Neural progenitor cell (in vitro differentiated cells): ENCODE measurements around the gene YEATS2. TPM values are rescaled to one million over a fixed set of nuclear protein-coding genes. Genes with fewer than 3 reads are reported as not detected.

Source experiments
- DNase-seq: peaks from one replicate; pipeline ENCODE4 v3.0.0-alpha.2; 2016; ENCODE audit warnings: low spot score
- H2AFZ ChIP-seq: fragments of 200-600 bp; sonication (generic); replicated peaks from 2 replicates; pipeline ENCODE4 v1.6.1; 2016; ENCODE audit warnings: antibody characterized with exemption
- H3F3A ChIP-seq: fragments of 200-600 bp; sonication (generic); 2 replicates; pipeline ENCODE4 v1.6.1; 2016; ENCODE audit warnings: antibody characterized with exemption, low read depth
- H3K27ac ChIP-seq: fragments of 200-600 bp; sonication (generic); 2 replicates; pipeline ENCODE4 v1.5.1; 2016; ENCODE audit warnings: mild to moderate bottlenecking
- H3K27me3 ChIP-seq: fragments of 200-600 bp; sonication (generic); 2 replicates; pipeline ENCODE4 v1.6.1; 2016; ENCODE audit warnings: mild to moderate bottlenecking, moderate library complexity
- H3K36me3 ChIP-seq: fragments of 200-600 bp; sonication (generic); 2 replicates; pipeline ENCODE4 v1.5.1; 2016
- H3K4me1 ChIP-seq: fragments of 200-600 bp; sonication (generic); 2 replicates; pipeline ENCODE4 v1.6.1; 2016; ENCODE audit warnings: mixed run types
- H3K4me2 ChIP-seq: fragments of 200-600 bp; sonication (generic); 2 replicates; pipeline ENCODE4 v1.6.1; 2016
- H3K4me3 ChIP-seq: fragments of 200-600 bp; sonication (generic); 2 replicates; pipeline ENCODE4 v1.5.1; 2016
- H3K79me2 ChIP-seq: fragments of 200-600 bp; sonication (generic); 2 replicates; pipeline ENCODE4 v1.6.1; 2016; ENCODE audit warnings: low read depth
- H3K9ac ChIP-seq: fragments of 200-600 bp; sonication (generic); 2 replicates; pipeline ENCODE4 v1.6.1; 2016
- H3K9me3 ChIP-seq: fragments of 200-600 bp; sonication (generic); 2 replicates; pipeline ENCODE4 v1.5.1; 2016; ENCODE audit warnings: low read depth
- H4K20me1 ChIP-seq: fragments of 200-600 bp; sonication (generic); 2 replicates; pipeline ENCODE4 v1.6.1; 2016; ENCODE audit warnings: low read depth
- H3K27ac Mint-ChIP-seq: 3 replicates; pipeline ENCODE4 v1.8.0; 2021; ENCODE audit warnings: mixed read lengths
- H3K27me3 Mint-ChIP-seq: 2 replicates; pipeline ENCODE4 v1.8.0; 2022; ENCODE audit warnings: low read depth, mild to moderate bottlenecking, inconsistent platforms, moderate library complexity, mixed read lengths; ENCODE audit not compliant: insufficient read depth
- H3K36me3 Mint-ChIP-seq: 3 replicates; pipeline ENCODE4 v1.8.0; 2021; ENCODE audit warnings: mixed read lengths
- H3K4me1 Mint-ChIP-seq: 3 replicates; pipeline ENCODE4 v1.8.0; 2021; ENCODE audit warnings: mixed read lengths
- H3K4me3 Mint-ChIP-seq: 3 replicates; pipeline ENCODE4 v1.8.0; 2021; ENCODE audit warnings: mild to moderate bottlenecking, moderate library complexity, mixed read lengths
- H3K9me3 Mint-ChIP-seq: 3 replicates; pipeline ENCODE4 v1.8.0; 2020; ENCODE audit warnings: mixed read lengths
- CTCF ChIP-seq: fragments of 200-600 bp; sonication (generic); IDR thresholded peaks from 2 replicates; pipeline ENCODE4 v1.5.1; 2017; ENCODE audit warnings: antibody characterized with exemption, mild to moderate bottlenecking
- EZH2 ChIP-seq: fragments of 200-600 bp; sonication (generic); IDR thresholded peaks from 2 replicates; pipeline ENCODE4 v1.6.1; 2017; ENCODE audit warnings: antibody characterized with exemption, mild to moderate bottlenecking, moderate library complexity
- EZH2phosphoT487 ChIP-seq: fragments of 200-600 bp; sonication (generic); IDR thresholded peaks from 2 replicates; pipeline ENCODE4 v1.6.1; 2017; ENCODE audit warnings: antibody characterized with exemption
- total RNA-seq: library from RNA; depleted of rRNA; stranded (reverse); fragments of >200 nt; gene quantifications from 2 replicates; pipeline ENCODE4 v1.2.3, GENCODE V29; 2015; ENCODE audit warnings: low replicate concordance

Gene YEATS2
- total RNA-seq, 1 donor from 2014 or later, result 72.1 TPM

GRCh38 chr3:183662099-183662498, 35.5 kb upstream of the YEATS2 start:
- Mint-ChIP-seq H3K9me3 (peaks cover 3% of the 10 kb centered on the region), H3K27ac (no peak overlapping the region), H3K4me3 (no peak overlapping the region), H3K27me3 (no peaks in the 10 kb centered on the region), H3K4me1 (no peaks in the 10 kb centered on the region), H3K36me3 (peaks cover 41% of the 10 kb centered on the region)
- no peaks in the 10 kb centered on the region for H3K4me1 ChIP-seq
- TF ChIP-seq EZH2phosphoT487 (no peak), EZH2 (no peak), CTCF (no peak)
- H3K4me3 ChIP-seq, result no peak overlapping the region
- H3K79me2 ChIP-seq, result no peaks in the 10 kb centered on the region
- H3K4me2 ChIP-seq, result no peak overlapping the region
- no peak overlapping the region for H3K27ac ChIP-seq
- no peaks in the 10 kb centered on the region for H3K27me3 ChIP-seq
- no peak overlapping the region for H3K9ac ChIP-seq
- no peaks in the 10 kb centered on the region for H4K20me1 ChIP-seq
- H3F3A ChIP-seq, result no peaks in the 10 kb centered on the region
- no peaks in the 10 kb centered on the region for H3K9me3 ChIP-seq
- no peak overlapping the region for H2AFZ ChIP-seq
- peaks cover 6% of the 10 kb centered on the region for H3K36me3 ChIP-seq
- no peak for DNase-seq

GRCh38 chr3:183664913-183665381, 32.6 kb upstream of the YEATS2 start:
- no peak for TF ChIP-seq EZH2
- TF ChIP-seq EZH2phosphoT487, result no peak
- no peak for TF ChIP-seq CTCF
- Mint-ChIP-seq H3K27me3 (no peaks in the 10 kb centered on the region), H3K36me3 (peaks cover 33% of the 10 kb centered on the region), H3K27ac (no peak overlapping the region), H3K4me3 (no peak overlapping the region), H3K4me1 (no peaks in the 10 kb centered on the region), H3K9me3 (peaks cover 3% of the 10 kb centered on the region)
- Histone ChIP-seq H3K79me2 (no peaks in the 10 kb centered on the region), H3K4me2 (no peak overlapping the region), H3K9ac (no peak overlapping the region), H4K20me1 (no peaks in the 10 kb centered on the region), H3K4me1 (no peaks in the 10 kb centered on the region), H2AFZ (no peak overlapping the region), H3K27ac (no peak overlapping the region), H3K4me3 (no peak overlapping the region), H3K36me3 (peaks cover 6% of the 10 kb centered on the region), H3F3A (no peaks in the 10 kb centered on the region), H3K27me3 (no peaks in the 10 kb centered on the region), H3K9me3 (no peaks in the 10 kb centered on the region)
- DNase-seq, result no peak

GRCh38 chr3:183680061-183680460, 17.5 kb upstream of the YEATS2 start:
- H2AFZ ChIP-seq, result no peak overlapping the region
- H3K27ac ChIP-seq, result no peak overlapping the region
- H3K9ac ChIP-seq, result no peak overlapping the region
- peaks cover 3% of the 10 kb centered on the region for H3K4me1 ChIP-seq
- no peaks in the 10 kb centered on the region for H3K9me3 ChIP-seq
- Mint-ChIP-seq H3K27ac (no peak overlapping the region), H3K9me3 (no peaks in the 10 kb centered on the region), H3K4me1 (no peaks in the 10 kb centered on the region), H3K27me3 (no peaks in the 10 kb centered on the region), H3K36me3 (peaks cover 6% of the 10 kb centered on the region), H3K4me3 (no peak overlapping the region)
- DNase-seq, result no peak
- no peak overlapping the region for H3K4me3 ChIP-seq
- no peaks in the 10 kb centered on the region for H3K27me3 ChIP-seq
- TF ChIP-seq CTCF (no peak), EZH2 (no peak), EZH2phosphoT487 (no peak)
- H4K20me1 ChIP-seq, result no peaks in the 10 kb centered on the region
- H3K79me2 ChIP-seq, result no peaks in the 10 kb centered on the region
- H3K4me2 ChIP-seq, result no peak overlapping the region
- H3F3A ChIP-seq, result no peaks in the 10 kb centered on the region
- H3K36me3 ChIP-seq, result peaks cover 4% of the 10 kb centered on the region
